IPS DF 6.9 (cell line): ENCODE results near the gene BHLHE23.
"Not testable (repeated sequence)": the region's sequence is repeated elsewhere in the genome, so short reads cannot be mapped to it uniquely, and the experiment has no call there.

ENCODE experiments used
- DNase-seq: peaks from one replicate; pipeline ENCODE4 v3.0.0-alpha.2; 2013; ENCODE audit warnings: low read depth, low spot score
- H3K27ac ChIP-seq: one replicate; pipeline ENCODE4 v1.5.1; 2013; ENCODE audit warnings: low read length, control low read depth
- H3K27me3 ChIP-seq: 2 replicates; pipeline ENCODE4 v1.6.1; 2013; ENCODE audit warnings: mild to moderate bottlenecking, low read length; ENCODE audit not compliant: control insufficient read depth, insufficient read depth
- H3K36me3 ChIP-seq: 2 replicates; pipeline ENCODE4 v1.6.1; 2013; ENCODE audit warnings: low read length; ENCODE audit not compliant: control insufficient read depth, insufficient read depth
- H3K4me1 ChIP-seq: 2 replicates; pipeline ENCODE4 v1.6.1; 2013; ENCODE audit warnings: low read length; ENCODE audit not compliant: control insufficient read depth, insufficient read depth
- H3K4me3 ChIP-seq: 2 replicates; pipeline ENCODE4 v1.5.1; 2013; ENCODE audit warnings: mild to moderate bottlenecking, low read length
- H3K9me3 ChIP-seq: 2 replicates; pipeline ENCODE4 v1.6.1; 2013; ENCODE audit warnings: low read length, inconsistent platforms; ENCODE audit not compliant: control insufficient read depth, insufficient read depth
- WGBS: extraction: QIAGEN DNeasy Blood & Tissue Kit; methylation state at CpG from one replicate; pipeline ENCODE4 v1.1.7; 2013; ENCODE audit warnings: mixed read lengths, missing lambda C conversion rate; ENCODE audit not compliant: insufficient read length, insufficient coverage; 5-methylcytosine and 5-hydroxymethylcytosine counted together

The BHLHE23 gene

DNA sequence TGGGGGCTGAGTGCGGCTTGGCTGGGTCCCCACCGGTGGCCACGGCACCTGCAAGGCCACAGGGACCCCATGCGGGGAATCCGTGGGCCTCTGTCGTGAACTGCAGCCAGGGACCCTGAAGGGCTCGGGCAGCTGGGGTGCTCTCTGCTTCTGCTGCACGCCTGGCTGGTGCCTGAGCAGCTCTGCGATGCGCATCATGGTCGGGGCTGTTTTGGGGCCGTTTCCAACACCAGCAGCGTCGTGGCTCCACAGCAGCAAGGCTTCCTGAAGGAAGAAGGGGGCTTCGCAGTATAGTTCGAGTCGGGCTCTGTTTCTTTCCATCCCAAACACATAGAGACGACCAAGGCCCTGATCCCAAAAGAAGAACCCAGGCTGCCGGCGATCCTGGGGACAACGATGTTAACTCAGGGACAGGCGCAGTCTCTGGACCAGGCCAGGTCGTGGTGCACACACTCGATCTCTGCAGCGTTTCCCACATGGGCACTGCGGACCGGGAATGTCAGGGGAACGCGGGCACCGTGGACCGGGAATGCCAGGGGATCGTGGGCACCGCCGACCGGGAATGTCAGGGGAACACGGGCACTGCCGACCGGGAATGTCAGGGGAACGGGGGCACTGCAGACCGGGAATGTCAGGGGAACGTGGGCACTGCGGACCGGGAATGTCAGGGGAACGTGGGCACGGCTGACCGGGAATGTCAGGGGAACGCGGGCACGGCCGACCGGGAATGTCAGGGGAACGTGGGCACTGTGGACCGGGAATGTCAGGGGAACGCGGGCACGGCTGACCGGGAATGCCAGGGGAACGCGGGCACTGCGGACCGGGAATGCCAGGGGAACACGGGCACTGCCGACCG lies 36.8 kb upstream of the BHLHE23 start:
- no peaks in the 10 kb centered on the region for H3K9me3 ChIP-seq
- no peak overlapping the region; the same call in 1 of the 2 replicates for H3K4me3 ChIP-seq
- DNase-seq, result no peak
- H3K36me3 ChIP-seq, result no peaks in the 10 kb centered on the region
- H3K27me3 ChIP-seq, result no peaks in the 10 kb centered on the region
- H3K27ac ChIP-seq, result no peak overlapping the region
- no peaks in the 10 kb centered on the region for H3K4me1 ChIP-seq
- no CpG with 5 or more reads among the region's 64 CpGs for WGBS

DNA sequence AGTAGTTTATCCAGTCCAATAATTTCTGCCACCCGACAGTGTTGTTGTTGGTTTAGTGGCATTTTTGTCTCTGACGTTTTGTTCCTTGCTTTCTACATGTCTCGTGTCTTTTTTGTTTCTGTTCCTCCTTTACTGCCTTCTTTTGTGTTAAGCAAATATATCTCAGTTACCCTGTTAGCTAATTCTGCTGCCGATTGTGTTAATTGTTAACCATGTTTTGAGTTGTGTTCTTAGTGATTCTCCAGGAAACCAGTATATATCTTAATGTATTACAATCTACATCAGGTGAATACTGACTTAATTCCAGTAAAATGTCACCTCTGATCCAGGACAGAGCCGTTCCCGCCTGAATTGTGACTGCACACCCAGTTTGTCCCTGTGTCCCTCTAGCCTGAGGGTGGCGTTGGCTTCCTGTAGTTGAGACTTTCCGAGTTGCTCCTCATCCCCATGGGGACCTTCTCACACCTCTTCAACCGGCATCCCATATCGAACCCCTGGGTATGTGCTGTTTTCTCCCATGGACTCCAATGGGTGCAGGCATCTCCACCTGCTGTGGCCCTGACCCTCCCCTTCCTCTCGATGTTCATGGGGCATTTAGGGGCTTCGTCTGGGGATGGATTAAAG lies 35.8 kb upstream of the BHLHE23 start:
- H3K27ac ChIP-seq, result no peak overlapping the region
- no CpG with 5 or more reads among the region's 12 CpGs for WGBS
- DNase-seq, result no peak
- H3K36me3 ChIP-seq, result no peaks in the 10 kb centered on the region
- H3K9me3 ChIP-seq, result no peaks in the 10 kb centered on the region
- H3K4me1 ChIP-seq, result no peaks in the 10 kb centered on the region
- no peaks in the 10 kb centered on the region for H3K27me3 ChIP-seq
- H3K4me3 ChIP-seq, result no peak overlapping the region

DNA sequence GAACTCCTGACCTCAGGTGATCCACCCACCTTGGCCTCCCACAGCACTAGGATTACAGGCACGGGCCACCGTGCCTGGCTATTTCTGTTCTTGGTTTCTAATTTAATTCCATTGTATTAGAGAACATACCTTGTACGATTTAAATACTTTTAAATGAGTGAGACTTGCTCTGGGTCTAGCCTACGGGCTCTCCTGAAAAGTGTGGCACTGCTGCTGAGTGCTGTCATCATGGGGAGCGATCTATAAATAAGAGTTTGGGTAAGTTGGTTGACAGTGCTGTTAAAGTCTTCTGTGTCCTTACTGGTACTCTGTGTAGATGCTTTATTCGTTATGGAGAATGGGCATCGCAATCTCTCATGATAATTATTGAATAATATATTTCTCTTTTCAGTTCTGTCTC lies 35.0 kb upstream of the BHLHE23 start:
- Histone ChIP-seq H3K27me3 (no peaks in the 10 kb centered on the region), H3K9me3 (no peaks in the 10 kb centered on the region), H3K36me3 (no peaks in the 10 kb centered on the region), H3K27ac (no peak overlapping the region), H3K4me1 (no peaks in the 10 kb centered on the region), H3K4me3 (no peak overlapping the region)
- no CpG with 5 or more reads among the region's 7 CpGs for WGBS
- no peak for DNase-seq

DNA sequence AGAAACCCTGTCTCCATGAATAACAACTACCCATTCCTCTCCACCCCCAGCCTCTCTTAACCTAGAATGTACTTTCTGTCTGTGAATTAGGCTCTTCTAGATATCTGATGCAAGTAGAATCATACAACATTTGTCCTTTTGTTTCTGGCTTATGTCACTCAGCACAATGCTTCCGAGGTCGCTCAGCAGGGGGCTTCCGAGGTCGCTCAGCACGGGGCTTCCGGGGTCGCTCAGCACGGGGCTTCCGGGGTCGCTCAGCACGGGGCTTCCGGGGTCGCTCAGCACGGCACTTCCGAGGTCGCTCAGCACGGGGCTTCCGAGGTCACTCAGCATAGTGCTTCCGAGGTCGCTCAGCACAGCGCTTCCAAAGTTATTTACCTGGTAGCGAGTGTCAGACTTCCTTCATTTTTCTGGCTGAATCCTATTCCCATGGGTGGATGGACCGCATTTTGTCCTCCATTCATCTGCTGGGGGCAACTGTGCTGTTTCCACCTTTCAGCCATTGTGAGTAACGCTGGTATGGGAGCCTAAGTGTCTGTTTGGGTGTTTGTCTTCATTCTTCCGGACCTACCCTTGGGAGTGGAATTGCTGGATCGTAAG lies 31.0 kb upstream of the BHLHE23 start:
- Histone ChIP-seq H3K27ac (no peak overlapping the region), H3K36me3 (no peaks in the 10 kb centered on the region), H3K9me3 (no peaks in the 10 kb centered on the region), H3K27me3 (no peaks in the 10 kb centered on the region), H3K4me1 (no peaks in the 10 kb centered on the region; the same call in 1 of the 2 replicates), H3K4me3 (no peak overlapping the region)
- DNase-seq, result no peak
- WGBS, result no CpG with 5 or more reads among the region's 26 CpGs

DNA sequence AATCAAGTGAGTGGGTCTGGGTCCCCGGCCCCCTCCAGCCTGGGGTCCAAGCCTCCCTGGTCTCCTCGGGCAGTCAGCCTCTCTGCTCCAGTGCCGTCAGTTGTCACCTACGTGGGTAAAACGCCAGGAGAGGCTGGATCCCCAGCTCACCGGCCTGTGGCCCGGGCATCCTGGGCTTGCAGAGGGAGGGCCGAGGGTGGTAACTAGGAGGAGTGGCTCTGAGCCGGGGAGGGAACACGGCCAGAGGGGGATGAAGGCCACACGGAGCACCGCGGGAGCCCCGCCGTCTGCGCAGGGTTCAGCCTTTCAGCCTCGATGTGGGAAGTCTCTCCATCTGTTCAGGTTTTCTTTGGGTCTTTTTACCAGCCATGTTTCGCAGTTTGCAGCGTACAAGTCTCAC lies 29.5 kb upstream of the BHLHE23 start:
- no peaks in the 10 kb centered on the region for H3K27me3 ChIP-seq
- no peak for DNase-seq
- no peaks in the 10 kb centered on the region for H3K9me3 ChIP-seq
- H3K4me1 ChIP-seq, result peaks cover 2% of the 10 kb centered on the region
- no peaks in the 10 kb centered on the region for H3K36me3 ChIP-seq
- WGBS, result no CpG with 5 or more reads among the region's 19 CpGs
- H3K27ac ChIP-seq, result no peak overlapping the region
- H3K4me3 ChIP-seq, result no peak overlapping the region

DNA sequence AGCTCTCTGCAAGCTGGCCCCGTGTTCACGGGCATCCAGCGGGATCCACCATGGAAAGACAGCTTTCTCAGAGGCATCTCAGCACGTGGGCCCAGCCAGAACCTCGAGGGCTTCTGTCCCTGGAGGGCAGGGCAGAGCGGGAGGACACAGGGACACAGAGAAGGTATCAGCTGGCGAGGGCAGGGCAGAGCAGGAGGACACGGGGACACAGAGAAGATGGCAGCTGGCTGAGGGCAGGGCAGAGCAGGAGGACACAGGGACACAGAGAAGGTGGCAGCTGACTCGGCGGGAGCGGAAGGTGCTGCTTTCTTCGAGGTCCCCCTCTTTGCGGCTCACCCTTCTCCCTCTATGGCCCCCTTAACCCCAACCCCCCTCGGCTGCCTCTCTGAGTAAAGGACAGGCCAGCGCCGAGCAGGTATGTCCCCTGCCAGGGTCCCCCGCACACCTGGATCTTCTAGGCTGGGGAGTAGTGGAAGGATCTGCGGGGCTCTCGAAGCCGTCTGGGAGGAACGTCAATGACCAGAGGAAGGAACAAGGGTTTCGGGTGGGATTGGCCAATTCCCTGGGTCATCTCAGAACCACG lies 28.9 kb upstream of the BHLHE23 start:
- H3K4me1 ChIP-seq, result peaks cover 2% of the 10 kb centered on the region
- no peaks in the 10 kb centered on the region for H3K27me3 ChIP-seq
- no peaks in the 10 kb centered on the region for H3K36me3 ChIP-seq
- no CpG with 5 or more reads among the region's 23 CpGs for WGBS
- no peak overlapping the region for H3K4me3 ChIP-seq
- H3K27ac ChIP-seq, result no peak overlapping the region
- H3K9me3 ChIP-seq, result no peaks in the 10 kb centered on the region
- no peak for DNase-seq

DNA sequence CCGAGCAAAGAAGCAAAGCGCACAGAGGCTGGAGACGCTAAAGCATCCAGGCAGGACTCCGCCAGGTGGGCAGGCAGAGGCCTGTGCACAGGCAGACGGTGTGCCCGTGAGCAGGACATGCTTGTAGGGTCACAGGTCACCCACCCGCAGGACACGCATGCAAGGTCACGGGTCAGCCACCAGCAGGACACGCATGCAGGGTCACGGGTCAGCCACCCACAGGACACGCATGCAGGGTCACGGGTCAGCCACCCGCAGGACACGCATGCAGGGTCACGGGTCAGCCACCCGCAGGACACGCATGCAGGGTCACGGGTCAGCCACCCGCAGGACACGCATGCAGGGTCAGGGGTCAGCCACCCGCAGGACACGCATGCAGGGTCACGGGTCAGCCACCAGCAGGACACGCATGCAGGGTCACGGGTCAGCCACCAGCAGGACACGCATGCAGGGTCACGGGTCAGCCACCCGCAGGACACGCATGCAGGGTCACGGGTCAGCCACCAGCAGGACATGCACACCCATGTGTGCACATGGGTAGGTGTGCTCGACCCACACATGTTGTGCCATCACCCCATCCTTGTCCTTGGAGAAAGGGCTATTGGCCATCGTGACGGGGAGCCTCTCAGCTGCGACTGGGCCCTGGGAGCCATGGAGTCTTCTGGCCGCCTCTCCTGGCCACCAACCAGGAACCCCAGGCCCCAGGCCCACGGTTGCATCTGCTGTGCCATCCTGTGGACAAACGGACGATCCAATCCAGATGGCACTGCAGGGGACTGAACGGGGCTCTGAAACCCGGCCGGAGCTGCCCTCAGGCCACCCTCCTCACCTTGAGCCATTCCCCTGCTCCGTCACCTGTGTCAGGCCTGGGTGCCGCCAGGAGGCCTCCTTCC lies 28.2 kb upstream of the BHLHE23 start:
- not testable (repeated sequence) for H3K4me3 ChIP-seq, H3K4me1 ChIP-seq, H3K27ac ChIP-seq, H3K9me3 ChIP-seq, DNase-seq, H3K36me3 ChIP-seq, H3K27me3 ChIP-seq
- no CpG with 5 or more reads among the region's 44 CpGs for WGBS

DNA sequence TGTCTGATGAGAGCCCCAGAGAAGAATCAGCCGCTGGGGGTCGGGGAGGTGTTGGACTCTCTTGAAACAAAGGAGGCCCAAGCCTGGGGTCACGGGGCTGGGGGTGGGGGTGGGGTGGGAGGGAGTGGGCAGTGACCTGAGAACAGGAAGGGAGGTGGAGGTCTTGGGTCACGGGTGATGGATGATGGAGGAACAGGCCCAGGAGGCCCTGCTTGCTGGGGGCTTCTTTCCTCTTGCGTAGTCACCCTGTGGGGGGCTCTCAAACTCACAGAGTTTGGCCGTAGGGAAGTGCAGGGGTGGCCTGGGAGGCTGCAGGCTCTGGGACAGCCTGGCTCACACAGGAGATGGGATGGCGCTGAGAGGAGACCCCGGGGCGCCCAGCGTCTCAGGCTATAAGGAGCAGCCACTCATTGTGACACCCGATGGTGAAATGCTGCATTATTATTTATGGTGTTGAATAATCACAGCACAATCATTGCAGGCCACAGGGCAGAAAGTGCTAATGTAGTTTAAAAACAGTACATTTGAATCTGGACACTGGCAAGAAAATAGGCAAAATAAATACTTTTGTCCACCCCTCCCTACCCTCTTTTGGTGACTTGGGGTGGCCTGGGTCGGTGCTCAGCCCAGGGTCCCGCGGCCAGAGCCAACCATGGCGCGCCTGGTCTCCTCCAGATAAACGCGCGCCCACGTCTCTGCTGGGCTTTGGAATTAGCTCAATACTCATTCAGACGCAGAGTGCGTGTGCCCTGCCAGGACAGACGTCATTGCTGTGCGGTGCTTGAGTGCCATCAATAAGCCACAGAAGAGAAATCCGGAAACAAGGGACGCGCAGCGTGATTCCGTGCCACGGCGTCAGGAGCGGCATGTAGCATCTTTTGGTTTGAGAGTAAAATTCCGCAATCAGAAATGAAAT lies 27.3 kb upstream of the BHLHE23 start:
- Histone ChIP-seq H3K27ac (no peak overlapping the region), H3K4me3 (no peak overlapping the region), H3K36me3 (no peaks in the 10 kb centered on the region), H3K4me1 (peaks cover 4% of the 10 kb centered on the region), H3K9me3 (no peaks in the 10 kb centered on the region), H3K27me3 (no peaks in the 10 kb centered on the region)
- WGBS, result no CpG with 5 or more reads among the region's 33 CpGs
- no peak for DNase-seq
